Trophoblast cell (in vitro differentiated cells and primary cell): ENCODE measurements around the gene RNF175.

Experiments
- DNase-seq, 2 donors: peaks; one replicate each; pipeline ENCODE4 v3.0.0-alpha.2; 2016
- H2AFZ ChIP-seq: 2 replicates; pipeline ENCODE4 v1.6.1; 2013; ENCODE audit warnings: low read length, moderate library complexity, mild to moderate bottlenecking; ENCODE audit not compliant: insufficient read depth, poor library complexity
- H2AK5ac ChIP-seq: 2 replicates; pipeline ENCODE4 v1.6.1; 2013; ENCODE audit warnings: mild to moderate bottlenecking, low read length
- H2BK120ac ChIP-seq: 2 replicates; pipeline ENCODE4 v1.6.1; 2013; ENCODE audit warnings: low read length, mild to moderate bottlenecking, moderate library complexity; ENCODE audit not compliant: insufficient read depth, poor library complexity
- H2BK12ac ChIP-seq: 2 replicates; pipeline ENCODE4 v1.6.1; 2013; ENCODE audit warnings: mild to moderate bottlenecking, low read length, moderate library complexity
- H2BK5ac ChIP-seq: 2 replicates; pipeline ENCODE4 v1.6.1; 2013; ENCODE audit warnings: low read length, low read depth, moderate library complexity, mild to moderate bottlenecking; ENCODE audit not compliant: poor library complexity
- H3K14ac ChIP-seq: 2 replicates; pipeline ENCODE4 v1.6.1; 2013; ENCODE audit warnings: mild to moderate bottlenecking, low read length
- H3K18ac ChIP-seq: 2 replicates; pipeline ENCODE4 v1.6.1; 2013; ENCODE audit warnings: mild to moderate bottlenecking, low read length
- H3K23ac ChIP-seq: 2 replicates; pipeline ENCODE4 v1.6.1; 2013; ENCODE audit warnings: low read length
- H3K27ac ChIP-seq: 2 replicates; pipeline ENCODE4 v1.5.1; 2013; ENCODE audit warnings: low read depth, mild to moderate bottlenecking, inconsistent platforms, low read length, moderate library complexity
- H3K27me3 ChIP-seq: 2 replicates; pipeline ENCODE4 v1.6.1; 2013; ENCODE audit warnings: inconsistent platforms, mild to moderate bottlenecking, low read length, moderate library complexity; ENCODE audit not compliant: insufficient read depth
- H3K36me3 ChIP-seq, 2 experiments: 1 replicate in 1 of 2; 2 replicates in 1 of 2; pipeline ENCODE4 v1.6.1; 2013; ENCODE audit warnings: low read length in 2 of 2, mild to moderate bottlenecking in 2 of 2, moderate library complexity in 1 of 2; ENCODE audit not compliant: insufficient read depth in 2 of 2, control insufficient read depth in 1 of 2
- H3K4ac ChIP-seq: 2 replicates; pipeline ENCODE4 v1.6.1; 2013; ENCODE audit warnings: low read depth, mild to moderate bottlenecking, low read length, moderate library complexity
- H3K4me1 ChIP-seq, 2 experiments: 1 replicate in 1 of 2; 2 replicates in 1 of 2; pipeline ENCODE4 v1.6.1; 2013; ENCODE audit warnings: low read length in 2 of 2, mild to moderate bottlenecking in 2 of 2, moderate library complexity in 1 of 2; ENCODE audit not compliant: insufficient read depth in 2 of 2, control insufficient read depth in 1 of 2
- H3K4me2 ChIP-seq: 2 replicates; pipeline ENCODE4 v1.6.1; 2013; ENCODE audit warnings: inconsistent platforms, mild to moderate bottlenecking, low read length, moderate library complexity
- H3K4me3 ChIP-seq: 2 replicates; pipeline ENCODE4 v1.5.1; 2013; ENCODE audit warnings: mild to moderate bottlenecking, low read depth, low read length, inconsistent platforms
- H3K79me1 ChIP-seq: one replicate; pipeline ENCODE4 v1.6.1; 2013; ENCODE audit warnings: low read length
- H3K79me2 ChIP-seq: 2 replicates; pipeline ENCODE4 v1.6.1; 2013; ENCODE audit warnings: low read length, mild to moderate bottlenecking; ENCODE audit not compliant: control insufficient read depth, insufficient read depth, poor library complexity
- H3K9ac ChIP-seq: 2 replicates; pipeline ENCODE4 v1.6.1; 2013; ENCODE audit warnings: mild to moderate bottlenecking, low read length
- H3K9me3 ChIP-seq: 2 replicates; pipeline ENCODE4 v1.6.1; 2013; ENCODE audit warnings: low read depth, mild to moderate bottlenecking, control low read depth, inconsistent platforms, low read length; ENCODE audit not compliant: insufficient read depth
- H4K12ac ChIP-seq: 2 replicates; pipeline ENCODE4 v1.6.1; 2013; ENCODE audit warnings: low read depth, mild to moderate bottlenecking, low read length, moderate library complexity
- H4K8ac ChIP-seq: 2 replicates; pipeline ENCODE4 v1.6.1; 2013; ENCODE audit warnings: low read depth, mild to moderate bottlenecking, low read length, moderate library complexity
- H4K91ac ChIP-seq: one replicate; pipeline ENCODE4 v1.6.1; 2013; ENCODE audit warnings: low read depth, mild to moderate bottlenecking, low read length, moderate library complexity
- WGBS: extraction: QIAGEN DNeasy Blood & Tissue Kit; methylation state at CpG from one replicate; pipeline ENCODE4 v1.1.7; 2013; ENCODE audit warnings: missing lambda C conversion rate; ENCODE audit not compliant: insufficient read length, insufficient coverage; ENCODE audit errors: extremely low coverage; 5-methylcytosine and 5-hydroxymethylcytosine counted together

RNF175 gene

DNA sequence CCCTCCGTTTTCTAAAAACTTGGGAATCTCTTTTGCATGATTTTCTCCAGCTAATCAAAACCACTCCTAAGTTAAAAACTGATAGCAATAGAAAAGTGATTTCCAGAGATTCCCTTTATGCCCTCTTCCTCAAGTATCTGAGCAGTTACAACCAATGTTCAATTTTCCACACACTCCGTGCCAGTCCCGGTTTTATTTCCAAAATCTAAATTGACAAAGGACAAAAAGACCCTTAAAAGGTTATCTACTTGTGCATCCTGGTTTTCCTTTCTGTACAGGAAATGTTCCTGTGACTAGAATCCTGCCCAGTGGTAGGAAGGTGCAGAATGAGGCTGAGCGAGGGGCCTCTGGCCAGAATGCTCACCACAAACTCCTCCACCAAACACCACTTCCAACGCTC, 27.8 kb upstream of the RNF175 start:
- Histone ChIP-seq H3K9ac (no peak overlapping the region), H4K8ac (no peak overlapping the region), H2AFZ (no peak overlapping the region), H3K14ac (no peak overlapping the region), H3K4me2 (peak overlapping the region; percentile 57), H3K79me2 (peaks cover 2% of the 10 kb centered on the region), H4K12ac (no peak overlapping the region), H3K9me3 (peaks cover 2% of the 10 kb centered on the region), H3K4ac (no peak overlapping the region), H3K27me3 (peaks cover 37% of the 10 kb centered on the region), H3K27ac (no peak overlapping the region), H3K4me3 (no peak overlapping the region), H2BK5ac (no peak overlapping the region), H2BK12ac (no peak overlapping the region), H2BK120ac (no peak overlapping the region), H2AK5ac (no peak overlapping the region), H3K23ac (no peak overlapping the region), H3K4me1 (peaks cover 34 to 36% of the 10 kb centered on the region in 2 experiments), H4K91ac (no peak overlapping the region), H3K79me1 (peaks cover 3% of the 10 kb centered on the region), H3K18ac (no peak overlapping the region), H3K36me3 (no peaks in the 10 kb centered on the region)
- DNase-seq = no peak
- no CpG with 5 or more reads among the region's 5 CpGs for WGBS

DNA sequence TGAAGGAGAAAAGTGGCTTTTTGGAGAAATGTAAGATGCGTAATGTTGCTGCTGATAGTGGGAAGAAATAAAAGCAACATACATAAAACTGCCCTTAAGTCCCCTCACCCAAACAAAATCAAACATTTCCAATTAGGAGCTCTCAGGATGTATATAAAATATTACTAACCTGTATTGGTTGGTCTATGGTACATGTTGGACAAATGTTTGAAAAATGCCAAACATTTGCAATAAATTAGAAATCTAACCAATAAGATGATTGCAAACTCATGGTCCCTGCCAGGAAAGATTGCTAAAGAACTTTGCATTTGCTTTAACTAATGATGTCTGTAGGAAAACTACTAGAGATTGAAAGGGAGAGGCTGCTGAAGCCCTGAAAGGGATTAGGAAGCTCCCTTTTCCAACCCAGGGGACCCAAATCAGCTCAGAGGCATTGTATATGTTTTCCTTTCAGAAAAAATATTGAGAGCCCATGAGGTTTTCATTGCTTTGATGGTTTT, 27.3 kb upstream of the RNF175 start:
- no peak overlapping the region for H2BK5ac ChIP-seq
- H3K79me2 ChIP-seq = peaks cover 2% of the 10 kb centered on the region
- H3K4me1 ChIP-seq = peaks cover 31 to 33% of the 10 kb centered on the region in 2 experiments
- no peaks in the 10 kb centered on the region for H3K36me3 ChIP-seq
- H2AK5ac ChIP-seq = no peak overlapping the region
- DNase-seq = no peak
- peaks cover 37% of the 10 kb centered on the region for H3K27me3 ChIP-seq
- H2AFZ ChIP-seq = no peak overlapping the region
- no CpG with 5 or more reads among the region's 1 CpG for WGBS
- no peak overlapping the region for H3K23ac ChIP-seq
- H3K18ac ChIP-seq = no peak overlapping the region
- H2BK120ac ChIP-seq = no peak overlapping the region
- no peak overlapping the region for H3K14ac ChIP-seq
- H4K8ac ChIP-seq = no peak overlapping the region
- no peak overlapping the region for H4K91ac ChIP-seq
- no peak overlapping the region for H3K27ac ChIP-seq
- no peak overlapping the region for H3K4me3 ChIP-seq
- H3K79me1 ChIP-seq = peaks cover under 1% of the 10 kb centered on the region
- H3K9ac ChIP-seq = no peak overlapping the region
- no peak overlapping the region for H2BK12ac ChIP-seq
- H3K9me3 ChIP-seq = peaks cover 2% of the 10 kb centered on the region
- no peak overlapping the region for H3K4me2 ChIP-seq
- H3K4ac ChIP-seq = no peak overlapping the region
- no peak overlapping the region for H4K12ac ChIP-seq

- Histone ChIP-seq H3K9me3 (peaks cover 2% of the 10 kb centered on the region), H4K8ac (no peak overlapping the region), H3K27ac (no peak overlapping the region), H3K36me3 (peaks cover 0 to 3% of the 10 kb centered on the region in 2 experiments), H3K79me1 (no peaks in the 10 kb centered on the region), H2AFZ (no peak overlapping the region), H3K18ac (no peak overlapping the region), H3K79me2 (peaks cover 2% of the 10 kb centered on the region), H3K23ac (no peak overlapping the region), H3K14ac (no peak overlapping the region), H3K9ac (no peak overlapping the region), H4K12ac (no peak overlapping the region), H2BK5ac (no peak overlapping the region), H2BK12ac (no peak overlapping the region), H3K27me3 (peaks cover 32% of the 10 kb centered on the region), H4K91ac (no peak overlapping the region), H3K4me2 (no peak overlapping the region), H3K4me1 (peaks cover 21 to 24% of the 10 kb centered on the region in 2 experiments), H2BK120ac (no peak overlapping the region), H3K4me3 (no peak overlapping the region), H2AK5ac (no peak overlapping the region), H3K4ac (no peak overlapping the region)
- WGBS = no CpG with 5 or more reads among the region's 3 CpGs
- DNase-seq = peak in 1 of 2 donors; percentile 24
These were observed 26.3 kb upstream of the RNF175 start for GRCh38 chr4:153785910-153786721.

- no peak overlapping the region for H2AK5ac ChIP-seq
- H2BK120ac ChIP-seq = no peak overlapping the region
- peaks cover 20% of the 10 kb centered on the region for H3K27me3 ChIP-seq
- H3K4me3 ChIP-seq = no peak overlapping the region
- H4K12ac ChIP-seq = no peak overlapping the region
- no peak overlapping the region for H3K4ac ChIP-seq
- no peak for DNase-seq
- peaks cover 2% of the 10 kb centered on the region for H3K9me3 ChIP-seq
- H3K4me2 ChIP-seq = no peak overlapping the region
- H2BK5ac ChIP-seq = no peak overlapping the region
- no peak overlapping the region for H3K18ac ChIP-seq
- H3K79me2 ChIP-seq = peaks cover under 1% of the 10 kb centered on the region
- H3K23ac ChIP-seq = no peak overlapping the region
- no peak overlapping the region for H3K9ac ChIP-seq
- H2AFZ ChIP-seq = no peak overlapping the region
- no peak overlapping the region for H4K8ac ChIP-seq
- H3K4me1 ChIP-seq = peaks cover 10 to 12% of the 10 kb centered on the region in 2 experiments
- no peak overlapping the region for H3K14ac ChIP-seq
- peaks cover 0 to 3% of the 10 kb centered on the region in 2 experiments for H3K36me3 ChIP-seq
- no peak overlapping the region for H4K91ac ChIP-seq
- WGBS = no CpG with 5 or more reads among the region's 3 CpGs
- H2BK12ac ChIP-seq = no peak overlapping the region
- no peak overlapping the region for H3K27ac ChIP-seq
- no peaks in the 10 kb centered on the region for H3K79me1 ChIP-seq
These were observed 24.4 kb upstream of the RNF175 start for GRCh38 chr4:153784166-153784699.
